ENCODE data around the gene TBX6.

TBX6 gene

DNA sequence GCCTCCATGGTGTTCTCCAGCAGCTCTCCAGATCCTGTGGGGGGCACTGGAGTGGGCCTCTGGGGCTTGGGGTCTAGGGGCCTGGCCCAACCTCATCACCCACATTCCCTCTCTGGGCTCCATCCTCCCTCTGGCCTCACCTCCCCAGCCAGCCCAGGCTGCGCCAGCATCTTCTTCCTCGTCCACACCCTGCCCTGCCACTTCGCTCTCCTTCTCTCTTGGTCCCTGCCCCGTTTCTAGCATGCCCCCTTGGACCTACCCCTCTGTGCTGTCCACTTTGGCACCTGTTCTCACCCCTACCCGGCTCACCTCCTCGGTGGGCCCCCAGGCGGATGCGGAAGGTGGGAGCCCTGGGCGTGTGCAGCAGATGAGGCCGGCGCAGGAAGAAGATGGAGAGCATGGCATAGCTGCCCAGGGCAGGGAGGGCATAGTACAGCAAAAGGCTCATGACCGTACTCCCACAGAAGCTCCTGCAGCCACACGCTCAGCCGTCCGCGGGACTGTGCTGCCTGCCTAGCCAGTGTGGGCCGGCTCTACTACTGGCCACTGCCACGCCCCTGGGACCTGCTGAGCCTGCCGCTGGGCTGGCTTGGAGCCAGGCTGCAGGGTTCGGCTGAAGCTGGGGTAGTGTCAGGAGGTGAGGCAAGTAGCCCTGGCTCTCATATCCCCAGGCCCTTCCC, 21.4 kb upstream of the TBX6 start, which contains the start of gene GDPD3:
Gene GDPD3 (minus strand): TSS at position 507 of the 680 bp plus-strand sequence. CDS start 59 bp downstream, at position 448.
- whole genome bisulfite sequencing, 2 experiments (ENCODE audit: insufficient coverage in 2 of 2) = 91 to 93% methylated on average over 17 of the region's 20 CpGs
- H3K36me3 ChIP-seq (ENCODE audit: control insufficient read depth, insufficient read depth, low read length) = peaks cover 50% of the 10 kb centered on the region
- H3K4me1 ChIP-seq (ENCODE audit: control insufficient read depth, insufficient read depth, low read length, poor library complexity, severe bottlenecking) = peaks cover 14% of the 10 kb centered on the region
- no peak within 1 kb of the TSS for H3K4me3 ChIP-seq (ENCODE audit: extremely low read depth, insufficient read depth, low read length, poor library complexity, severe bottlenecking)
- no peak within 1 kb of the TSS for H3K27ac ChIP-seq (ENCODE audit: low read depth, low read length, severe bottlenecking)
- no peaks in the 10 kb centered on the region for H3K9me3 ChIP-seq (ENCODE audit: control insufficient read depth, low read length)

DNA sequence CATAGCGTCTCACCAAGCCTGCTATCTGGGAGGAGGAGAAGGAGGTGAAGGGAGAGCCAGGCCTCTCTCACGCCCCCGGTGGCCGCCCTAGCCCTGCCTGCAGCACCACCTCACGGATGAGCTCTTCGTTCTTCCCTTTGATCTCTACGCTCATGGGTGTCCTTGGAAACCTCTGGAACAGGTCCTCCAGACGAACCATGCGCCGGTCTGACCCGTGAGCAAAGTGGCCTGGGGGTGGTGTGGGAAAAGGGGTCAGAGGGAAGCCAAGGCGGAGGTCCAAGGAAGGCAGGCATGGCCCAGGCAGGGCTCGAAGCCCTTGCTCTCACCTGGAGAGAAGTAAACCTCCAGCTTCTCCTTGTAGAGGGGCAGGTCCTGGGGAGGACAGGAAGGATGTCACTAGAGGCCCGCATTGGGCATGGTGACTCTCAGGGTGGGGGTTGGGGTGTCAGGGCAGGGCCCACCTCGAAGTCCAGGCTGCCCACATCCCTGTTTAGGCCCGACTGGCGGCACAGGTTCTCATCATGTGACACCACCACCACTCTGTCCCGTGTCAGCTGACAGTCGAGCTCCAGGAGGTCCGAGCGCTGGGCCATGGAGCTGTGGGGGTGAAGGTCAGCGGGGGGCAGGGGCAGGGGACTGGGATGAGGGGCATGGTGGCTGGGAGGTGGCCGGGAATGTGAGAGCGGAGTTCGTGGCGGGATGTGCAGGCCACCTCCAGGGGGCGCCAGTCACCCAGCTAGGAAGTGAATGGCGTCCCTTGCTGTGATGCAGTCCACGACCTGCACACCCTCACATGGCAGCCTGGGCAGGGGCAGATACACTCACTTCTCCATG, 20.7 kb upstream of the TBX6 start:
- peaks cover 14% of the 10 kb centered on the region for H3K4me1 ChIP-seq (ENCODE audit: control insufficient read depth, insufficient read depth, low read length, poor library complexity, severe bottlenecking)
- H3K4me3 ChIP-seq (ENCODE audit: extremely low read depth, insufficient read depth, low read length, poor library complexity, severe bottlenecking) = no peak overlapping the region
- 81 to 83% methylated on average over 21 to 23 of the region's 29 CpGs for WGBS, 2 experiments (ENCODE audit: insufficient coverage in 2 of 2)
- no peak overlapping the region for H3K27ac ChIP-seq (ENCODE audit: low read depth, low read length, severe bottlenecking)
- peaks cover 47% of the 10 kb centered on the region for H3K36me3 ChIP-seq (ENCODE audit: control insufficient read depth, insufficient read depth, low read length)
- H3K9me3 ChIP-seq (ENCODE audit: control insufficient read depth, low read length) = no peaks in the 10 kb centered on the region

DNA sequence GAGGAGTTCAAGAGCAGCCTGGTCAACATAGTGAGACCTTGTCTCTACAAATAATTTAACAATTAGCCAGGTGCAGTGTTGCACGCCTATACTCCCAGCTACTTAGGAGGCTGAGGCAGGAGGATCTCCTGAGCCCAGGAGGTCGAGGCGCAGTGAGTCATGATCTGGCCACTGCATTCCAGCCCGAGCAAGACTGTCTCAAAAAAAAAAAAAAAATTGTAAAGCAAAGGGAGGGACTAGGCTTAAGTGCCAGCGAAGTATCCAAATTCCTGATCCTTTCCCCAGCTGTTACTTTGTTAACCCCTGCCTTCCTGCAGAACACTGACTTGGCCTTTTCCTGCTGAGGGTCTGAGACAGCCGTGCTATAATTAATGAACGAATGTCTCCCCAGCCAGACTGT, 18.9 kb upstream of the TBX6 start:
- Histone ChIP-seq H3K4me1 (ENCODE audit: control insufficient read depth, insufficient read depth, low read length, poor library complexity, severe bottlenecking) (peaks cover 14% of the 10 kb centered on the region), H3K36me3 (ENCODE audit: control insufficient read depth, insufficient read depth, low read length) (peaks cover 44% of the 10 kb centered on the region), H3K4me3 (ENCODE audit: extremely low read depth, insufficient read depth, low read length, poor library complexity, severe bottlenecking) (no peak overlapping the region), H3K9me3 (ENCODE audit: control insufficient read depth, low read length) (no peaks in the 10 kb centered on the region), H3K27ac (ENCODE audit: low read depth, low read length, severe bottlenecking) (no peak overlapping the region)
- WGBS, 2 experiments (ENCODE audit: insufficient coverage in 2 of 2) = 80 to 91% methylated on average over 4 to 5 of the region's 7 CpGs

DNA sequence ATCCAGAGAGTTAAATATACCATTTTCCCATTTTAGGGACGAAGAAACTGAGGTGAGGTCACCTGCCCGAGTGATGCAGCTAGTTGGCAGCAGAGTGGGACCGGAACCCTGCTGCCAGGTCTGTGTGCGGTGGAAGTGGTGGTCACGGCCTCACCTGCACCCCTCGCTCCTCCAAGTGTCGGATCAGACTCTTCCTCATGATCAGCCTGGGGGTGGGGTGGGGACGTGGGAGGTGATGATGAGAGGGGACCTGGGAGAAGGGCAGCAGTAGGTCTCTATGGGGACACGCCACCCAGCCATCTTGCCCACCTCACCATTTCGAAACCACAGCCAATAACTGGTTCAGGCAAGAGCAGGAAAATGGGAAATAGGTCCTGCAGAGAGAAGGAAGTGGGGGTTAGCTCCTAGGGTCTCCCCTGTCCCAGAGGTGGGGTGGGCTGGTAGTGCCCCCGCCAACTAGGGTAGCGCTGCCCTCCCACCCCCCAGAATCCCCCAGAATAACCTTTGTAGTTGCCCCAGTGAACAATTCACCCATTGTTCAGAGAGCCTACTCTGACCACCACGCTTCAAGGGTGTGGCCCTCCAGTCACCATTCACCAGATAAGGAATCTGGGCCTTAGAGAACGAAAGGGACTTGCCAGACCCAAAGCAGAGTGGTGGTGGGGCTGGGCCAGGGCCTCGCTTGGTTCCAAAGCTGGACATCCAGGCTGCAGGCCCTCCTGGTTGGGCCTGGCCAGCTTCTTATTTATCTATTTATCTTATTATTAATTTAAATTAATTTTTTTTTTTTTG, 16.5 kb upstream of the TBX6 start:
- no peak overlapping the region for H3K27ac ChIP-seq (ENCODE audit: low read depth, low read length, severe bottlenecking)
- peaks cover 14% of the 10 kb centered on the region for H3K4me1 ChIP-seq (ENCODE audit: control insufficient read depth, insufficient read depth, low read length, poor library complexity, severe bottlenecking)
- WGBS, 2 experiments (ENCODE audit: insufficient coverage in 2 of 2) = 97% methylated on average over 8 to 9 of the region's 15 CpGs
- H3K9me3 ChIP-seq (ENCODE audit: control insufficient read depth, low read length) = no peaks in the 10 kb centered on the region
- no peak overlapping the region for H3K4me3 ChIP-seq (ENCODE audit: extremely low read depth, insufficient read depth, low read length, poor library complexity, severe bottlenecking)
- H3K36me3 ChIP-seq (ENCODE audit: control insufficient read depth, insufficient read depth, low read length) = peaks cover 55% of the 10 kb centered on the region

DNA sequence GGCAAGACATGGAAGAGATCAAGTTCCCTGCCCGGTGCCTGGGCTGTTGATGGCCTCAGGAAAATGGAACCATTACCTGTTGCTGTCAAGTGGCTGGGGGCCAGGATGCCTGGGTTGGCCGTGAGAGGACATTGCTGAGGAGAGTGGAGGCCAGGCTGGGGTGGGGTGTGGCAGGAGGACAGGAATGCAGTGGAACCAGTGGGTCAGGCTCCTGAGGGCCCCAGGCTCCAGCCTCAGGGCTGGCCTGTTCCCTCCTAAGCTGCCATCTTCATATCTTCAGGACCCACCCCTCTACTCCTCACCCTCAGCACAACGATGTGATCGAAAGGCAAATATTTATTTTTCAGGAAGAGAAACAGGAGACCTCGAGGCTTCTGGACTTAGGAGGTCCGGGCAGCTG, 12.8 kb upstream of the TBX6 start:
- peaks cover 38% of the 10 kb centered on the region for H3K36me3 ChIP-seq (ENCODE audit: control insufficient read depth, insufficient read depth, low read length)
- H3K4me3 ChIP-seq (ENCODE audit: extremely low read depth, insufficient read depth, low read length, poor library complexity, severe bottlenecking) = no peak overlapping the region
- no peak overlapping the region for H3K27ac ChIP-seq (ENCODE audit: low read depth, low read length, severe bottlenecking)
- peaks cover 6% of the 10 kb centered on the region for H3K4me1 ChIP-seq (ENCODE audit: control insufficient read depth, insufficient read depth, low read length, poor library complexity, severe bottlenecking)
- WGBS, 2 experiments (ENCODE audit: insufficient coverage in 2 of 2) = 85 to 93% methylated on average over 5 of the region's 6 CpGs
- H3K9me3 ChIP-seq (ENCODE audit: control insufficient read depth, low read length) = no peaks in the 10 kb centered on the region

DNA sequence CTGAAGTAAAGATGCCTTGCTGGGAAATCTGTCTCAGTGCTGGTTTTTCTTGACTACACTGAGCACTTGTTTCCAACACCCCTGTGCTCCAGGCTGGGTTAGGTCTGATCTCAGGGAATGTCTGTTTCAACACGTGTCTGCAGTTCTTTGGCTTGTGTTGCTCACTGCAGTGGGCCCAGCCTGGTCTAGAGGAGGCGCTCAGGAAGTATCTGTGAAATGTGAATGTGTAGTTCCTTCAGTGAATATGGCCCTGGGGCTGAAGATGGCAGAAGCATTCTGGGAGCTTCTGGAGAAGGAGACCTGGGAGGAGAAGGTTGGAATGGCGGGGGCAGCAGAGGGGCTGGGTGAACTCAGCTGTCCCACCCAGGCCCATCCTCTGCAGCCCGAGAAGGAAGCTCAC, 12.4 kb upstream of the TBX6 start:
- Histone ChIP-seq H3K27ac (ENCODE audit: low read depth, low read length, severe bottlenecking) (no peak overlapping the region), H3K9me3 (ENCODE audit: control insufficient read depth, low read length) (no peaks in the 10 kb centered on the region), H3K36me3 (ENCODE audit: control insufficient read depth, insufficient read depth, low read length) (peaks cover 38% of the 10 kb centered on the region), H3K4me3 (ENCODE audit: extremely low read depth, insufficient read depth, low read length, poor library complexity, severe bottlenecking) (no peak overlapping the region), H3K4me1 (ENCODE audit: control insufficient read depth, insufficient read depth, low read length, poor library complexity, severe bottlenecking) (peaks cover 6% of the 10 kb centered on the region)
- WGBS, 2 experiments (ENCODE audit: insufficient coverage in 2 of 2) = 87 to 100% methylated on average over 3 to 4 of the region's 4 CpGs

DNA sequence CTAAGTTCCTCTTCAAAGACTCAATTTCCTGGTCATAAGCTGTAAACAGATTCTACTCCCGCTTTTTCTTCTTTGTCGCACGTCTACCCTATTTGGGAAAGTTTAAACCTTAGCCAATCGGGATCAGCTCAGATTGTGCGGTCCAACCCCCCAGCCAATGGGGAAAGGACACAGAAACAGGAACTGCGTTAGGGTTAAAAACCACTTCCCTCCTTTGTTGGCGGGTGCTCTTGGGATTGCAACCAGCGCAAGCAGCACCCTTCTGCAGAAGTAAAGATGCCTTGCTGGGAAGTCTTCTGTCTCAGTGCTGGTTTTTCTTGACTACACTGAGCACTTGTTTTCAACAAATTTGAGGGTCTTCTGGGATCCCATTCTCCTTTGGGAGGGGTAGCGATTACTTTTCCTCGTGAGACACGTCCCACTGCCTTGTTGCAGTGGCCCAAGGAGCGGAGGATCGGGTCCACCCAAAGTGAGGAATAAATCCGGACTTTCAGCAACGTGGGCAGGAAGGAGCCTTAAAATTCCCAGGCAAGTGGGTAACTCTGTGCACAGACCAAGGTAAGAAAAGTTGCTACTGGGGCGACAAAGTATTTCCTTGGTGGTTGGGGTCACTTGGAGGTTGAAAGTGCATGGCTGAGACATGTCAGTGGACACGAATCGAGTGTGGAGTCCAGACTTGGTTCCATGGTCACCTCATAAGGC, 5.3 kb upstream of the TBX6 start:
- H3K36me3 ChIP-seq (ENCODE audit: control insufficient read depth, insufficient read depth, low read length) = peaks cover 7% of the 10 kb centered on the region
- peaks cover 10% of the 10 kb centered on the region for H3K4me1 ChIP-seq (ENCODE audit: control insufficient read depth, insufficient read depth, low read length, poor library complexity, severe bottlenecking)
- peaks cover 27% of the 10 kb centered on the region for H3K9me3 ChIP-seq (ENCODE audit: control insufficient read depth, low read length)
- peak overlapping the region; percentile 79 for H3K27ac ChIP-seq (ENCODE audit: low read depth, low read length, severe bottlenecking)
- WGBS, 2 experiments (ENCODE audit: insufficient coverage in 2 of 2) = 96 to 97% methylated on average over 17 to 18 of the region's 18 CpGs
- no peak overlapping the region for H3K4me3 ChIP-seq (ENCODE audit: extremely low read depth, insufficient read depth, low read length, poor library complexity, severe bottlenecking)

DNA sequence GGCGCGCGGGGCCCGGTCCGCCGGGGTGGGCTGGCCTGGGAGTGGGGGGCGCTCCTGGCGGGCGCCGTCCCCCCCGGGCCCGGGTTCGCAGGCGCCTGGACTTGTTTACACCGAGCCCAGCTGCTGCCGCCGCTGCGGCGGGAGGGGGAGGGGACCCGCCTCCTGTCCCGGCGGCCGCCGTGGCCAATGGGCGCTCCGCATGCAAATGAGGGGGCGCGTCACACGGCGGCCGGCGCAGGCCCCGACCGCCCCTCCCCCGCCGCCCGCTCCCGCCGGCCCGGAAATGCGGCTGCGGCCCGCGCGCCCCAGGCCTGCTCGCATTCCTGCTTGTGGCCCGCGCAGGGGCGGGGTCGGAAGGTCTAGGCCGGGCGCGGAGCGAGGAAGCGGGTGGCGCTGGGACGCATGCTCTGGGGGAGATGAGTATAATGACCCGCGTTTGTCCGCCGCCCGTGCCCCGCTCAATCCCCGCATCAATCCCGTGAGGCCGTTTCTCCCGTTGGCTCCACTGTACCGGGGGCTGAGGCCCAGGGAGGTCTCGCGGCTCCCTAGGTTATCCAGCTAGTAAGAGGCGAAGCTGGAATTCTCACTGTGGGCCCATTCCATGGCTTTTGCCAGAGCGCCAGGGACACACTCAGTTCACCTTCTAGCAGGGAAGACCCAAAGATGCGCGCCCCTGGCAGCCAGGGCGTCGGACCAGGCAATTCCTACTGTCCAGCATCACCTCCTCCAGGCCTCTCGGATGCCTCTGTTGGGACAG, 4.6 kb upstream of the TBX6 start, which contains the start of gene YPEL3:
Gene YPEL3 (minus strand): TSS at position 109 of the 757 bp plus-strand sequence. CDS start 731 bp downstream, outside the sequence.
- Histone ChIP-seq H3K4me1 (ENCODE audit: control insufficient read depth, insufficient read depth, low read length, poor library complexity, severe bottlenecking) (peaks cover 10% of the 10 kb centered on the region), H3K4me3 (ENCODE audit: extremely low read depth, insufficient read depth, low read length, poor library complexity, severe bottlenecking) (peak within 1 kb of the TSS; percentile 37), H3K36me3 (ENCODE audit: control insufficient read depth, insufficient read depth, low read length) (peaks cover 7% of the 10 kb centered on the region), H3K9me3 (ENCODE audit: control insufficient read depth, low read length) (peaks cover 27% of the 10 kb centered on the region), H3K27ac (ENCODE audit: low read depth, low read length, severe bottlenecking) (peak within 1 kb of the TSS; percentile 79)
- 18 to 36% methylated on average over 33 to 58 of the region's 77 CpGs for WGBS, 2 experiments (ENCODE audit: insufficient coverage in 2 of 2)

DNA sequence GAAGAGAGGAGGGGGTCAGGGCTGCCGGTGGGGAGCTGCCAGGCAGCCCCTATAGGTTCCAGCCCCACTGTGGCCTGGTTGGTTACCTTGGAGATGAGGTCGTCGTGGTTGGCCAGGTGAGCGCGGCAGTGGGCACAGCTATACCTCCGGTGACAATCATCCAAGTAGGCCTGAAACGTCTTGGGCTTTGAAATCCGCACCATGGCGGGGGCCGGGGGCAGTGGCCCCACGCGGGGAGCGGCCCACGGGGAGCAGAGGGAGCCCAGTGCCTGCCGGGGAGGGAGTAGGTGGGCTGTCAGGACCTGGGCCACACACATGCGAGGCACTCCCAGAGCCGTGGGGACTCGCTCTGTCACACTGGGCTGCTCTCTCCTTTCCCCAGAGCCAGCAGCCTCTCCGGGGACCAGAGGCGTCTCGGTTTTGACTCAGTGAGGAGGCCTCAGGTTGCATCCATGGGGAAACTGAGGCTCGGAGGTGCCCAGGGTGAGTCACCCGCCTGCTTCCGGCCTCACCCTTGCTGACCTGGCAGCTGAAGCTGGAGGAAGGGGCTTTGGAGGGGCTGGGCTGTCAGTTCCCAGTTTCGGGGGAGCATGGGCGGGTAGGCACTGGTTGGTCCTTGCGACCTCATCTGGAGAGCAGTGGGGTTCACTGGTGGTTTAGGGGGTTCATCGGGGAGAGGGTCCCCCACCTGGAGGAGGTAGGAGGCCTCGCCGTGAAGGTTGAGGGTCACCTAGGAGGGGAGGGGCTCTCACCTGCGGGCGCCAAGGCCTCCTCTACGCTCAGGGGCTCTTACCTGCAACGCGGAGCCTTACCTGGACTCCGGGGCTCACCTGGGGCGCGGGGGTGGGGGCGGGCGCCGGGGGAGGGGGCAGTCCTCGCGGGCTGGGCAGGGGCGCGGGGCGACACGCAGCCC, 3.7 kb upstream of the TBX6 start:
- 79% methylated on average over 18 to 21 of the region's 47 CpGs for WGBS, 2 experiments (ENCODE audit: insufficient coverage in 2 of 2)
- Histone ChIP-seq H3K36me3 (ENCODE audit: control insufficient read depth, insufficient read depth, low read length) (peaks cover 7% of the 10 kb centered on the region), H3K4me1 (ENCODE audit: control insufficient read depth, insufficient read depth, low read length, poor library complexity, severe bottlenecking) (peaks cover 15% of the 10 kb centered on the region), H3K9me3 (ENCODE audit: control insufficient read depth, low read length) (peaks cover 27% of the 10 kb centered on the region), H3K4me3 (ENCODE audit: extremely low read depth, insufficient read depth, low read length, poor library complexity, severe bottlenecking) (peak overlapping the region; percentile 37), H3K27ac (ENCODE audit: low read depth, low read length, severe bottlenecking) (peak overlapping the region; percentile 23)
